Daoy (cell line): ENCODE results near the gene YIF1A. TPM values are rescaled to one million over a fixed set of nuclear protein-coding genes. Genes with fewer than 3 reads are reported as not detected.
"Not testable (repeated sequence)": the region's sequence is repeated elsewhere in the genome, so short reads cannot be mapped to it uniquely, and the experiment has no call there.

Experiments used
- DNase-seq: peaks from one replicate; pipeline ENCODE4 v3.0.0-alpha.2; 2015; ENCODE audit warnings: low read depth
- total RNA-seq: library from RNA; depleted of rRNA; stranded (reverse); fragments of >200 nt; shearing (Covaris generic); gene quantifications from 2 replicates; pipeline ENCODE4 v1.2.3, GENCODE V29; 2014

The YIF1A gene
- total RNA-seq, 1 experiment from 2014 or later: 135 TPM

- no peak for DNase-seq
Observed at GRCh38 chr11:66271816-66272215, 17.1 kb downstream of the YIF1A start.

- DNase-seq: peak; percentile 46
Observed at GRCh38 chr11:66268952-66269905, 19.7 kb downstream of the YIF1A start.

- DNase-seq: peak; percentile 99
Observed at GRCh38 chr11:66268244-66268951, 20.5 kb downstream of the YIF1A start, which contains the start of gene RAB1B. Gene RAB1B, plus strand, starts transcription at chr11:66268639. Its CDS starts 41 bp downstream, at chr11:66268680.

- peak; percentile 86 for DNase-seq
Observed at GRCh38 chr11:66267379-66268243, 21.3 kb downstream of the YIF1A start.

GRCh38 chr11:66267039-66267378, 21.9 kb downstream of the YIF1A start:
- DNase-seq: no peak

GRCh38 chr11:66266378-66267038, 22.4 kb downstream of the YIF1A start:
- no peak for DNase-seq

- DNase-seq: no peak
Observed at GRCh38 chr11:66265531-66266377, 23.2 kb downstream of the YIF1A start.

GRCh38 chr11:66264914-66265313, 24.0 kb downstream of the YIF1A start:
- no peak for DNase-seq

- no peak for DNase-seq
Observed at GRCh38 chr11:66264383-66264782, 24.6 kb downstream of the YIF1A start.

- no peak for DNase-seq
Observed at GRCh38 chr11:66263785-66264184, 25.2 kb downstream of the YIF1A start.

GRCh38 chr11:66263231-66263630, 25.7 kb downstream of the YIF1A start:
- DNase-seq: no peak

GRCh38 chr11:66262696-66263095, 26.2 kb downstream of the YIF1A start:
- no peak for DNase-seq

- DNase-seq: no peak
Observed at GRCh38 chr11:66262191-66262590, 26.8 kb downstream of the YIF1A start.

GRCh38 chr11:66261578-66261977, 27.4 kb downstream of the YIF1A start:
- DNase-seq: no peak

GRCh38 chr11:66259956-66260355, 29.0 kb downstream of the YIF1A start:
- DNase-seq: no peak

- DNase-seq: no peak
Observed at GRCh38 chr11:66259225-66259624, 29.7 kb downstream of the YIF1A start.

GRCh38 chr11:66258473-66258893, 30.5 kb downstream of the YIF1A start:
- no peak for DNase-seq

- DNase-seq: not testable (repeated sequence)
Observed at GRCh38 chr11:66253081-66253480, 35.9 kb downstream of the YIF1A start.

GRCh38 chr11:66251809-66252208, 37.1 kb downstream of the YIF1A start:
- DNase-seq: no peak

GRCh38 chr11:66248903-66249302, 40.0 kb downstream of the YIF1A start:
- DNase-seq: no peak
